HG02678 (cell line): ENCODE results near the gene SEMA6B.

Experiments
- ATAC-seq: cut with Tn5 transposase; IDR thresholded peaks from one replicate; pipeline ENCODE4 v1.9.1; 2021; ENCODE audit warnings: mild to moderate bottlenecking, moderate library complexity; ENCODE audit not compliant: unreplicated experiment

The SEMA6B gene

DNA sequence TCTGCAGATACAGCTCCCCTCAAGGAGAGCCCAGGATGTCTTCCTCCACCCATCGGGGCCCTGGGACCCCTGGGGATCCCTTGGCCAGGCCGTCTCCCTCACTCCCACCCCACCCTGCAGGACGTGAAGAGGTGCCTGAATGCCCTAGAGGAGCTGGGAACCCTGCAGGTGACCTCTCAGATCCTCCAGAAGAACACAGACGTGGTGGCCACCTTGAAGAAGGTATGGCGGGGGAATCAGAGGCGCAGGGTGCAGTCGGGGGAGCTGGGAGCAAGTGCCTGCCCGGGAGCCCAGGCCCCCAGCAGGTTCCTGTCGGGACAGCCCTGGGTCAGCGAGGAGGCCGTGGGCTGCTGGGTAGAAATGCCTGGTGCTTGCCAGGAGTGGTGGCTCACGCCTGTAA lies 60.8 kb downstream of the SEMA6B start:
- no peak for ATAC-seq

DNA sequence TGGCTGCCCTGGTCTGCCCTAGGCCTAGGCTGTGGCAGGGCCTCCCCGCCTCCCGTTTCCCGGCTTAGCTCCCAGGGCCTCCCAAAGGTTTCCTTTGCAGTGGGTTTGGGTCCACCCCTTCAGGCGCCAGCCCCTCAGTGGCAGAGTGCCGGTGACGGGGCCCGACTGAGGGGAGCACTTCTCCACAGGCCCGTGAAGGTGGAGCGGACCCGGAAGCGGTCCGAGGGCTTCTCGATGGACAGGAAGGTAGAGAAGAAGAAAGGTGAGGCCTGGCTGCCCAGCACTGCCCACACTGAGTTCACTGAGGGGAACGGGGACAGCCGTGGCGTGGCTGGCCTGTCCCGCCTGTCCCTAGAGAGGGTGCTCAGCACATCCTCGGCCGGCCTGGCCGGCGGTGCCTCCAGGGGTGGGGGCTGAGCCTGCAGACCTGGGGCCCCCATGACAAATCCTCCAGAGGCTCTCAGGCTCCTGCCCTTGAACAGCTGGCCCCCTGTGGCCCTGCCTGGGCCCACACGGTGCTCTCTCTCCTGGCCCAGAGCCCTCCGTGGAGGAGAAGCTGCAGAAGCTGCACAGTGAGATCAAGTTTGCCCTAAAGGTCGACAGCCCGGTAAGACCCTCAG lies 61.6 kb downstream of the SEMA6B start:
- no peak for ATAC-seq

DNA sequence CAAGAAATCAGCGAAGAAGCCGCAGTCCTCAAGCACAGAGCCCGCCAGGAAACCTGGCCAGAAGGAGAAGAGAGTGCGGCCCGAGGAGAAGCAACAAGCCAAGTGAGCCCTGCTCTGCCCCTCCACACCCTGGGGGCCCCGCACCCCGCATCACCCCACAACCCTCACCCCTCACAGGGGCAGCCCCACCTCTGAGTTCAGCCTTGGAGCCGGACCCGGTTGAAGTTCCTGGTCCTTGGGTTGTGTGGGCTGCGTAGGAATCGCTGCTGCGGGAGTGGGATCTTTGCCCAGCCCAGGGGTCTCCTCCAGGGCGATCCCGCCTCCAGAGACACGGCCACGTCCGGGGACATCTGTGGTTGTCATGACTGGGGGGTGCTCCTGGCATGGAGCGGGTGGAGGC lies 63.2 kb downstream of the SEMA6B start:
- ATAC-seq = no peak

DNA sequence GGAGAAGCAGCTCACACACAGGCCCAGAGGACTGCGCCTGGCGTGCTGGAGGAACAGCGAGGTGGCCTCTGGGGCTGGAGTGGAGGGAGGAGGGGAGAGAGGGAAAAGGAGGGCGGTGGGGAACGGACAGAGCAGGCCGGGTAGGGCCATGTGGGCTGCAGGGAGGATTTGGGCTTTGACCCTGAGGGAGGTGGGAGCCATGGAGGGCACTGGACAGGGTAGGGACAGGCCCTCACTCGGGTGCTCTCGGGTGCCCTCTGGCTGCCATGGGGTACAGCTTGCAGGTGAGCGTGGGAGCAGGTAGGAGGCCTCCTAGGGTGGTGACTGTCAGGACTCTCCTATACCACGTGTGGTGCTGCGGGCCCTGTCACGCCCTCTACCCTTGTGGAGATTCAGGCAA lies 64.0 kb downstream of the SEMA6B start:
- no peak for ATAC-seq

DNA sequence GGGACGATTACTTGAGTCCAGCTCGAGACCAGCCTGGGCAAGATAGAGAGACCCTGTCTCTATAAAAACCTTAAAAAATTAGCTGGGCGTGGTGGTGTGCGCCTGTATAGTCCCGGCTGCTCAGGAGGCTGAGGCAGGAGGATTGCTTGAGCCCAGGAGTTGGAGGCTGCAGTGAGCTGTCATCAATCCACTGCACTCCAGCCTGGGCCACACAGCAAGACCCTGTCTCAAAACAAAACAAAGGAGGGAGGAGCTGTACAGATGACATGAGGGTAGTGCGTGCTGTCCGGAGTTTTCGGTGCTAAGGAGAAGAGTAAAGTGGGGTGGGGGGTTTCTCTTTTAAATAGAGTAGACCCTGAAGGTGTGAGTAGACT lies 64.8 kb downstream of the SEMA6B start:
- ATAC-seq = no peak

DNA sequence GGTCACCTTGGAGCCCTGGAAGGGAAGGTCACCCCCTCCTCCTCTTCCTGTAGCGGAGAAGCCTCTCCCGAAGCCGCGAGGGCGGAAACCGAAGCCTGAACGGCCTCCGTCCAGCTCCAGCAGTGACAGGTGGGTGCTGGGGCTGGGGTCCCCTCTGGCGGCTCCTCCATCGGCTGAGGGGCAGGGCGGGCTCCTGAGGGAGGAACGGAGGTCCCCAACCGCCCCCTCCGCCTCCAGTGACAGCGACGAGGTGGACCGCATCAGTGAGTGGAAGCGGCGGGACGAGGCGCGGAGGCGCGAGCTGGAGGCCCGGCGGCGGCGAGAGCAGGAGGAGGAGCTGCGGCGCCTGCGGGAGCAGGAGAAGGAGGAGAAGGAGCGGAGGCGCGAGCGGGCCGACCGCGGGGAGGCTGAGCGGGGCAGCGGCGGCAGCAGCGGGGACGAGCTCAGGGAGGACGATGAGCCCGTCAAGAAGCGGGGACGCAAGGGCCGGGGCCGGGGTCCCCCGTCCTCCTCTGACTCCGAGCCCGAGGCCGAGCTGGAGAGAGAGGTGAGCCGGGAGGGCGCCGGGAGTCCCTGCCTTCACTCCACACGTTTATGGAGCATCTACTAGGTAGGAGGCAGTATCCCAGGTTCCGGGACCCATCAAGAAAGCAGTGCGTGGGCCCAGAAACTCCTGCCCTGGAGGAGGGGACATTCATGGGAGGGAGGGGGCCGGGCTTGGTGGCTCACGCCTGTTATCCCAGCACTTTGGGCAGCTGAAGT lies 65.4 kb downstream of the SEMA6B start:
- ATAC-seq = no peak

DNA sequence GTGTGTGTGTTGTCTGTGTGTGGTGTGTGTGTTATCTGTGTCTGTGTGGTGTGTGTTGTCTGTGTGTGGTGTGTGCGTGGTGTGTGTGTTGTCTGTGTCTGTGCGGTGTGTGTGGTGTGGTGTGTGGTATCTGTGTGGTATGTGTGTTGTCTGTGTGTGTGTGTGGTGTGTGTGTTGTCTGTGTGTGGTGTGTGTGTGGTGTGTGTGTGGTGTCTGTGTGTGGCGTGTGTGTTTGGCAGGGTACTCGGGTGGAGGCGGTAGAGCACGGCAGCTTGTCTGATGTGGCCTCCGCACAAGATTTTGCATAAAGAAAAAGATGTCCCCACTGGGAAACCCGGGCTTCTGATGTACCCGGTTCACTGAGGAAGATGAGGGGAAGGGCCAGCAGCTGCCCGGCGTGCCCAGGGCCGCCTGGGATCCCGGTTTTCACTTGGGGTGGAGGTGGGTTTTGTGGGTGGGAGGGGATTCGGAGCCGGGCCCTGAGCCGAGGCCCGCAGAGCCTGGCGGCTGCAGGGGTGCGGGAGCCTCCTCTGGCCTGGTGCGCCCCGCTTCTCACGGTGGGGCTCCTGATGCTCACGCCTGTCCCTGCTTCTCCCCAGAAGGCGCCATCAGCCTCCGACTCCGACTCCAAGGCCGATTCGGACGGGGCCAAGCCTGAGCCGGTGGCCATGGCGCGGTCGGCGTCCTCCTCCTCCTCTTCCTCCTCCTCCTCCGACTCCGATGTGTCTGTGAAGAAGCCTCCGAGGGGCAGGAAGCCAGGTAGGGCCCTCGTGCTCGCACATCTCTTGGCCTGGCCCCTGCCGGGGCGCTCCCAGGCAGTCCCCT lies 66.2 kb downstream of the SEMA6B start:
- no peak for ATAC-seq
